ENCODE data around the gene PNLIPRP3.

The PNLIPRP3 gene

DNA sequence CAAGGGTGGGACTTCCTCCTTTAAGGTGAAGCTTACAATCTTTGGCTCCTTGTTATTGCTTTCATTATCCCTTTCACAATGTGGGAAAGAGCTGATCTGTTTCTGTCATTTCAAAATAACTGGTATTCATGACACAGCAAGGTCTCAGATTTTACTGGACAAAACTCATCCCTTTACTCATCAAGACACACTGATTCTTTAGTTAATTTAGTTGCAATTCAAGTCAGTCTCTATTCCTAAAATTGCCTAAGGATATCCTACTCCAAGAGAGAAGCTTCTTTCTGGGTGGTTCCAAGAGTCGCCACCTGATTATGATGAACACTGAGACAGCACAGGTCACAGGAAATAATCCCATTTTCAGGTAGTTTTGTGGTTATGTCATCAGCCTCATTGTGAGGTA, 5.8 kb upstream of the PNLIPRP3 start:
- Mint-ChIP-seq H3K27ac (no peak overlapping the region), H3K27me3 (no peaks in the 10 kb centered on the region), H3K4me3 (no peak overlapping the region), H3K4me1 (ENCODE audit: low read depth in 2 of 2) (no peaks in the 10 kb centered on the region), H3K36me3 (ENCODE audit: insufficient read depth) (no peaks in the 10 kb centered on the region), H3K9me3 (peaks cover 0 to 1% of the 10 kb centered on the region in 2 donors)
- DNase-seq, result no peak
- no peak for ATAC-seq (replicated peaks)

DNA sequence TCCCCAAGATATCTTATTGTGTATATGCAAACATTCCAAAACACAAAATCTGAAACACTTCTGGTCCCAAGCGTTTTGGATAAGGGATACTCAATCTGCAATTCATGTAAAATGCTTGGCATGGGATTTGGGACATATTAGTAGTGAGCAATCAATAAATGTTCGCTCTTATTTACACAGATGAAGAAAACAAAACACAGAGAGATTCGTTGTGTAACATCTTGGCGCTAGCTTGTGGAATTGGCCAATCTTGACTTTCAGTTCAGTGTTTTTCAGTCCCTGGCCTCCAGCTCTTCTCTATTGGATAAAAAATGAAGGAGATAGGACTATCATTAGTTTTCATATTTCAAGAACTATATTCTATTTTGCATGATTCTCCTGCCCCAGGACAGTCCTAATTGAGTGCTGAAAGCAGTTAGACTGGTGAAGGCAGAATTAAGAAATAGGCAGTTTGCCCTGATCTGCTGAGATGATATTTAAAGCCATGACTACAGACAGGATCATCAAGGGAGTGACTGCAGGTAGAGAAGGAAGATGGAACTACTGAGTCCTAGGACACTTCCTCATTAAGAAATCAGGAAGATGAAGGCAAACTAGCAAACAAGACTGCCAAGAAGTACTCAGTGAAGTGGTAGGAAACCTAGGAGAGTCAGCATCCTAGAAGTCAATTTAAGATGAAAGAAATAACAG, 1.8 kb downstream of the PNLIPRP3 start:
- Mint-ChIP-seq H3K4me3 (no peak overlapping the region), H3K9me3 (no peaks in the 10 kb centered on the region), H3K27me3 (no peaks in the 10 kb centered on the region), H3K27ac (no peak overlapping the region), H3K36me3 (ENCODE audit: insufficient read depth) (no peaks in the 10 kb centered on the region), H3K4me1 (ENCODE audit: low read depth in 2 of 2) (no peaks in the 10 kb centered on the region)
- DNase-seq, result no peak
- ATAC-seq (replicated peaks), result no peak

DNA sequence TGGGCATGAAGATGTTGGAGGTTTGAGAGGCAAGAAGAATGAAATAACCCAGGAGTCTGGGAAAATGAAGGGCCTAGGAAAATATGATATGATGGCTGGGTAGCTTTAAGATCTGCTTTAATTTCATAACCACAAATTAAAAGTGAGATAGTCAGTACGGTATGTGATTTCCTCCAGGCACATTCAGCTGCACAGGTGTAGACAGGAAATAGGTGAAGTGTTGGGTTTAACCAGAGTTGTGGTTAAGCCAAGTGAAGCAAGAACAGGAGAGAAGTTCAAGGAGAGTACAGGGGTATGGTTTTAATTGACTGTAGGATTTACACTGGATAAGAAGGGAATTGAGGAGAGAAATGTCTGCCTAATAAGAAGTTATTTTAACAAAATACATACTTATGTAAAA, 2.6 kb downstream of the PNLIPRP3 start:
- H3K27me3 Mint-ChIP-seq, result no peaks in the 10 kb centered on the region
- no peaks in the 10 kb centered on the region for H3K36me3 Mint-ChIP-seq (ENCODE audit: insufficient read depth)
- no peak for ATAC-seq (replicated peaks)
- no peak overlapping the region for H3K4me3 Mint-ChIP-seq
- no peak overlapping the region for H3K27ac Mint-ChIP-seq
- no peaks in the 10 kb centered on the region for H3K4me1 Mint-ChIP-seq (ENCODE audit: low read depth in 2 of 2)
- H3K9me3 Mint-ChIP-seq, result peaks cover 0 to 3% of the 10 kb centered on the region in 2 donors
- no peak for DNase-seq

DNA sequence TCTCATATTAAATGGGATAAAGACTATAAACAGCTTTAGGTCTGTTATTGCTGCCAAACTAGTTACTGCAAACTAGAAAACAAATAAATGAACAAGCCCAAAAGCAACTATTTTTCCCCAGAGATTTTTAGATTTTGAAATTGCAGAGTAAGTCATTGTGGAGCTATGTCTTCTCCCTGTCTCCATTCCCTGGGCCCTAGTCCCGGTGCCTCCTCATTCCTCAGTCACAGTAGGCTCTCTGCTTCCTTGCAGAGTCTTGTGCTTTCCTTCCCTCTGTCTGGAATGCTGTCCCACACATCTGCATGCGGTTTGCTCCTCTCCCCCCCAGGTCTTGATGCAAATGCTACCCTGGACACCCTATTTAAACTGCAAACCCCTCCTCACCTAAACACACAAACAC, 4.0 kb downstream of the PNLIPRP3 start:
- no peak overlapping the region for H3K27ac Mint-ChIP-seq
- DNase-seq, result no peak
- H3K4me1 Mint-ChIP-seq (ENCODE audit: low read depth in 2 of 2), result no peaks in the 10 kb centered on the region
- no peak overlapping the region for H3K4me3 Mint-ChIP-seq
- H3K27me3 Mint-ChIP-seq, result no peaks in the 10 kb centered on the region
- H3K36me3 Mint-ChIP-seq (ENCODE audit: insufficient read depth), result no peaks in the 10 kb centered on the region
- no peak for ATAC-seq (replicated peaks)
- H3K9me3 Mint-ChIP-seq, result peaks cover 0 to 3% of the 10 kb centered on the region in 2 donors

DNA sequence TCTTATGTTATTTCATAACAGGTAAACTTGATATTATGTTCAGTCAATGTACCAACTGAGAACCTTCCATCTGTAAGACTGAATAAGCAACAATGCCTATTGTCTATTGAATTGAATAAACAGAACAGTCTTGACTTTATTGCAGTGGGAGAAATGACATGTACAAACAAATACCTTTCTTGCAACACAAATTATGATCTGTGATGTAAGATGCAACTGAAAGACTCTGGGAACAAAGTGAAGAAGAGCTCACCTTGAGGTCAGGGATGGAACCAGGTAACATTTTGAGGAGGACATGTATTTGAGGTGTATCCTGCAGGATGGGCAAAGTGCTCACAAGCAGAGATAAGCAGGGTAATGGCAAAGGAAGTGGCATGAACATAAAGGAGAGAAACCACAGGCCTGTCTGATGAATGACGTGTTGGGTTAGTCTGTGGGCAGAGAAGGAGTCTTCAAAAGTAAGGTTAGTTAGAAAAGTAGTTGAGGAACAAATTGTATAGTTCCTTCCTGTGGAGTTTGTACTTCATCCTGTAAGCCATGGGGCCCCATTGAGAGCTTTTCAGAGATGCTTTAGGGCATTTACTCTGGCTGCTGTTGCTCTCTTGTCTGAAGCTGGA, 9.5 kb downstream of the PNLIPRP3 start:
- H3K36me3 Mint-ChIP-seq (ENCODE audit: insufficient read depth), result no peaks in the 10 kb centered on the region
- no peak overlapping the region for H3K27ac Mint-ChIP-seq
- H3K27me3 Mint-ChIP-seq, result no peaks in the 10 kb centered on the region
- H3K4me1 Mint-ChIP-seq (ENCODE audit: low read depth in 2 of 2), result no peaks in the 10 kb centered on the region
- DNase-seq, result no peak
- ATAC-seq (replicated peaks), result no peak
- no peak overlapping the region for H3K4me3 Mint-ChIP-seq
- peaks cover 6% of the 10 kb centered on the region in 2 donors for H3K9me3 Mint-ChIP-seq

DNA sequence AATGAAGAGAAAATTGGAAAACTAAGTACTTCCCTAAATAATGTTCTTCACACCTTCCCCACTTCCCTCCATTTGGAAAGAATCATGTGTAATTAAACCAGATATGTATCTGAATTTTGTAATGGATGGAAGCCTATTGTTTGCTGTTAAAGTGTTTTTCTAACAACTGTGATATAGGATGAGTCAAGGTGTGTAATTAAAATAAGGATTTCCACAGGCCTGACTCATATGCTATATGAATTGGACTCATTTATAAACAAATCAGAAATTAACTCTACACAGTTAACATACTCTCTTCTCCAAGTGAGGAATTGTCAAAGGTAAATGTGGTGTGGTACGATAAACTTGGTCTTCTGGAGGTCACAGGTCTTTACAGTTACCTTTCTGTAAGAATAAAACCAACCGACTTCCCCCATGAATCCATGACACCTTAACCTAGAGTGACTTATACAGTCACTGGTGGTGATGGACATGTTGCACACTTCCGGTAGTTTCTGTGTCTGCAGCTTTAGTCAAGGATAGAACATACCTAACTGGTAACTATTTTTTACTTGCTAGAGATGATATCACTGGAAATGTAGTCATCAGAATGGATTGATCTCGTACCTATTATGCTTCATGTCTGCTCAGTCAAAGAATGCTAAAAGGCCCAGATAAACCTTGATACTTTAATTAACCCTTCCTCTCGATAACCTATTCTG, 12.8 kb downstream of the PNLIPRP3 start:
- Mint-ChIP-seq H3K4me3 (no peak overlapping the region), H3K36me3 (ENCODE audit: insufficient read depth) (no peaks in the 10 kb centered on the region), H3K4me1 (ENCODE audit: low read depth in 2 of 2) (no peaks in the 10 kb centered on the region), H3K27ac (no peak overlapping the region), H3K27me3 (no peaks in the 10 kb centered on the region), H3K9me3 (peaks cover 4 to 8% of the 10 kb centered on the region in 2 donors)
- no peak for DNase-seq
- ATAC-seq (replicated peaks), result no peak

DNA sequence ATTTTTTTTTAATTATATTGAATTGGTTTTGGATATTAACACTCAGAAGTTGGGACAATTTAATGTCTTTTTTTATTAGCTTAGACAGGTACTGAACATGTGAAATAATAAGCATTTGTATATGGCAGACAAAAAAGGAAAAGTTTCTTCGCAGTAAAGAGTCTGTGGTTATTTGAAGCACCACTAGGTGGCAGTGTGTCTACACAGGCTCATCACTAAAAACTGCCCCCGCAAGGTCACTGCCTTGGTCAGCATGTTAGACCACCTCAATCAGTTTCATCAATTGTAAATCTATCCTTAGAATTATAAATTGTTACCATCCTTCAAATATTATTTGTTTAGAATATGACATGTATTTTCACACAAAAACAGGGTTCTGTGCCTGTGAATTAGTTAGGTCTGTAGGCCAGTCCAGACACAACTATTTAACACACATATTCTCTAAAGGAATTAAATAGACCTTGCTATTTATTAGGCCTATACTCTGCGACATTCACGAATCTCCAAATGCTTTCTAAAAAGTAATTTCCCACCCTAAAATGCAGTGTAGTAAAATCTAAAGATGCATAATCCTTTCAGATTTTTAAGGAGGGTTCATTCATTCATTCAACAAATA, 17.0 kb downstream of the PNLIPRP3 start:
- Mint-ChIP-seq H3K4me1 (ENCODE audit: low read depth in 2 of 2) (no peaks in the 10 kb centered on the region), H3K4me3 (no peak overlapping the region), H3K27ac (no peak overlapping the region), H3K9me3 (peaks cover 0 to 7% of the 10 kb centered on the region in 2 donors), H3K36me3 (ENCODE audit: insufficient read depth) (no peaks in the 10 kb centered on the region), H3K27me3 (no peaks in the 10 kb centered on the region)
- no peak for ATAC-seq (replicated peaks)
- DNase-seq, result no peak

DNA sequence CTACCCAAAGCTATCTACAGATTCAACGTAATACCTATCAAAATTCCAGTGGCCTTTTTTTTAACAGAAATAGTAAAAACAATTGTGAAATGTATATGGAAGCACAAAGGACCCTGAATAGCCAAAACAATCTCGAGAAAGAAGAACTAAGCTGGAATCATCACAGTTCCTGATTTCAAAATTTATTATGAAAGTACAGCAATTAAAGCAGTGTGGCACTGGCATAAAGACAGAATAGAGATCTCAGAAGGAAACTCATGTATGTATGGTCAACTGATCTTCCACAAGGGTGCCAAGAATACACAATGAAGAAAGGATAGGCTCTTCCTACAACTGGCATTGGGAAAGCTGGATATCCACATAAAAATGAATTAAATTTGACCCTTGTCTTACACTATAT, 23.2 kb downstream of the PNLIPRP3 start:
- H3K27ac Mint-ChIP-seq, result no peak overlapping the region
- no peaks in the 10 kb centered on the region for H3K4me1 Mint-ChIP-seq (ENCODE audit: low read depth in 2 of 2)

DNA sequence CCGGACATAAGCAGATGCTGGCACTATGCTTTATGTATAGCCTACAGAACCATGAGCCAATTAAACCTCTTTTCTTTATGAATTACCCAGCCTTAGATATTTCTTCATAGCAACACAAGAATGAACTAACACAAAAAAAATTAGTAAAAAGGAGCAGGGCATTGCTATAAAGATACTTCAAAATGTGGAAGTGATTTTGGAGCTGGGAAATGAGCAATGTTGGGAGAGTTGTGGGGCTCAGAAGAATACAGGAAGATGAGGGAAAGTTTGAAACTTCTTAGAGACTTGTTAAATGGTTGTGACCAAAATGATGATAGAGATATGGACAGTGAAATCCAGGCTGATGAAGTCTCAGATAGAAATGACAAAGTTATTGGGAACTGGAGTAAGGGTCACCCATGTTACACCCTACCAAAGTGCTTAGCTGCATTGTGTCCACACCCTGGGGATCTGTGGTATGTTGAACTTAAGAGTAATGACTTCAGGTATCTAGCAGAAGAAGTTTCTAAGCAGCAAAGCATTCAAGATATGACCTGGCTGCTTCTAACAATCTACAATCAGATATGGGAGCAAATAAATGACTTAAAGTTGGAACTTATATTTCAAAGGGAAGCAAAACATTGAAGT, 24.2 kb downstream of the PNLIPRP3 start:
- peaks cover 7 to 13% of the 10 kb centered on the region in 2 donors for H3K9me3 Mint-ChIP-seq

More for the DNA sequence above, 23.2 kb downstream of the PNLIPRP3 start:
- peaks cover 7 to 8% of the 10 kb centered on the region in 2 donors for H3K9me3 Mint-ChIP-seq
- no peaks in the 10 kb centered on the region for H3K27me3 Mint-ChIP-seq
- H3K4me3 Mint-ChIP-seq, result no peak overlapping the region
- ATAC-seq (replicated peaks) (no peak), DNase-seq (no peak)
- no peaks in the 10 kb centered on the region for H3K36me3 Mint-ChIP-seq (ENCODE audit: insufficient read depth)

DNA sequence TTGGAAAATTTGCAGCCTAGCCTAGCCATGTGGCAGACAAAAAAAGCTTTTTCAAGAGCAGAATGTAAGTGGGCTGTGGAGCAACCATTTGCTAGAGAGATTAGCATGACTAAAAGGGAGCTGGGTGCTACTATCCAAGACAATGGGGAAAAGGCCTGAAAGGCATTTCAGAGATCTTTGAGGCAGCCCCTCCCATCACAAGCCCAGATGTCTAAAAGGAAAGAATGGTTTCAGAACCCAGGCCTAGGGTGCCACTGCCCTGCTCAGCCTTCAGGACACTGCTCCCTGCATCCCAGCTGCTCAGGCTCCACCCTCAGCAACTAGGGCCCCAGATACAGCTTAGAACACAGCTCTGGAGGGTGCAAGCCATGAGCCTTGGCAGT, 24.7 kb downstream of the PNLIPRP3 start:
- ATAC-seq (replicated peaks) (no peak), DNase-seq (no peak)
- H3K27ac Mint-ChIP-seq, result no peak overlapping the region
- H3K4me1 Mint-ChIP-seq (ENCODE audit: low read depth in 2 of 2), result no peaks in the 10 kb centered on the region
- peaks cover 7 to 14% of the 10 kb centered on the region in 2 donors for H3K9me3 Mint-ChIP-seq
- H3K36me3 Mint-ChIP-seq (ENCODE audit: insufficient read depth), result no peaks in the 10 kb centered on the region
- no peaks in the 10 kb centered on the region for H3K27me3 Mint-ChIP-seq
- no peak overlapping the region for H3K4me3 Mint-ChIP-seq

More for the DNA sequence above, 24.2 kb downstream of the PNLIPRP3 start:
- no peak overlapping the region for H3K4me3 Mint-ChIP-seq
- no peaks in the 10 kb centered on the region for H3K27me3 Mint-ChIP-seq
- no peak for DNase-seq
- H3K4me1 Mint-ChIP-seq (ENCODE audit: low read depth in 2 of 2), result no peaks in the 10 kb centered on the region
- ATAC-seq (replicated peaks), result no peak
- H3K27ac Mint-ChIP-seq, result no peak overlapping the region
- H3K36me3 Mint-ChIP-seq (ENCODE audit: insufficient read depth), result no peaks in the 10 kb centered on the region

DNA sequence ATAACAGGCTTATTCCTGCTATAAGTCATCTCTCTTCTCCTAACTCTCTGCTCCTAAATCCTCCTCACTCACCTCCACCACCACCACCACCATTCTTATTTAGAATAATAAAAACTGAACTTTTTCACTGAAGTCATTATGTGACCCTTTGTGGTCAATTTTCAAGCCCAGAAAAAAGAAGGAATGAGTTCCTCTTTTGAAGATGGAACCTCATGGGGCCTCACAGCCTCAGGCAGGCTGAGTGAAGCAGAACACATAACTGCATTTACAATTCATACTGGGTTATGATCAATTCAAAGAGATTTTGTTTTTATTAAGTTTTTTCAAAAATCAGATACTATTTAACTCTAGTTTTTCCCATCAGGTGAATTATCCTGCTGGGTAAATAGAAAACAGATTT, 29.8 kb downstream of the PNLIPRP3 start:
- H3K4me1 Mint-ChIP-seq (ENCODE audit: low read depth in 2 of 2), result no peaks in the 10 kb centered on the region
- H3K9me3 Mint-ChIP-seq, result peaks cover 7 to 14% of the 10 kb centered on the region in 2 donors
- no peak for ATAC-seq (replicated peaks)
- no peak overlapping the region for H3K27ac Mint-ChIP-seq
- no peaks in the 10 kb centered on the region for H3K27me3 Mint-ChIP-seq
- H3K4me3 Mint-ChIP-seq, result no peak overlapping the region
- DNase-seq, result no peak
- peaks cover 3% of the 10 kb centered on the region for H3K36me3 Mint-ChIP-seq (ENCODE audit: insufficient read depth)

DNA sequence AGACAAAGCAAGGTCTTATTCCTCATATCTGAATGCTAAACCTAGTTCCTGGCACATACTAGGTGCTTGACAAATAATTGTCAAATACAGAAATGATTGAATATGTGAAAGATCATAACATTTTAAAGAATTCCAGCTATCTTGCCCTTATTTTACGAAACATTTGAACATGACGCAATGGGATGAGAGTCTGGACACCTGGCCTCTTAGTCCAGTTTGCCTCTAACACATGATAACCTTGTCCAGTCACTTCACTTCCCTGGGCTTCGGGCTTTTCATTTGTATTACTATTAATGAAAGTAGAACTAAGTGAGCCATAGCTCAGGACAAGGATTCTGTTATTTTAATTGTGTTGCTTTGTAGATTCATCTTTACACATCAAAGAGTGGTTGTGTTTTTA, 32.6 kb downstream of the PNLIPRP3 start:
- Mint-ChIP-seq H3K9me3 (peaks cover 0 to 15% of the 10 kb centered on the region in 2 donors), H3K36me3 (ENCODE audit: insufficient read depth) (peaks cover 3% of the 10 kb centered on the region), H3K27me3 (no peaks in the 10 kb centered on the region), H3K27ac (no peak overlapping the region), H3K4me3 (no peak overlapping the region), H3K4me1 (ENCODE audit: low read depth in 2 of 2) (no peaks in the 10 kb centered on the region)
- ATAC-seq (replicated peaks) (no peak), DNase-seq (no peak)

DNA sequence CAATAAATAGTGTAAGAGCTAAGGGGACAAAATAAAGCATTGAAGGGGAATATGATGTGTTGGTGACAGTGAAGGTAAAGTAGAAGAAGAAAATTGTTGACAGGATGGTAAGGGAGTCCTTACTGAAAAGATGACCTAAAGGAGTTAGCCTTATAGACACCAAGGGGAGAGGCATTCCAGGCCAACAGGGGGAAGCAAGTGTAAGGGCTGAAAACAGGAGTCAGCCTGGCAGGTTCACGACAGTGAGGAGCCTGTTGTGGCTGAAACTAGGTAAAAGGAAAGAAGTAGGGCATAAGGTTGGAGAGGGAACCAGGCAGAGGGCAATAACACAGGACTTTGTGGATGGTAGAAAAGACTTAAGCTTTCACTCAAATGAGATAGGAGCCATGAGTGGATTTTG, 34.0 kb downstream of the PNLIPRP3 start:
- H3K27me3 Mint-ChIP-seq, result no peaks in the 10 kb centered on the region
- no peaks in the 10 kb centered on the region for H3K4me1 Mint-ChIP-seq (ENCODE audit: low read depth in 2 of 2)
- peaks cover 3% of the 10 kb centered on the region for H3K36me3 Mint-ChIP-seq (ENCODE audit: insufficient read depth)
- no peak for ATAC-seq (replicated peaks)
- no peak overlapping the region for H3K27ac Mint-ChIP-seq
- DNase-seq, result no peak
- no peak overlapping the region for H3K4me3 Mint-ChIP-seq
- peaks cover 0 to 11% of the 10 kb centered on the region in 2 donors for H3K9me3 Mint-ChIP-seq
